ENCODE measurements around the gene HPGD.
"Not testable (repeated sequence)": the region's sequence is repeated elsewhere in the genome, so short reads cannot be mapped to it uniquely, and the experiment has no call there.

The HPGD gene

GRCh38 chr4:174505892-174506291 lies 16.4 kb downstream of the HPGD start:
- 89 to 94% methylated on average over 4 of the region's 4 CpGs for WGBS, 2 experiments
- H3K27ac ChIP-seq (ENCODE audit: insufficient read depth, low read depth, low read length, poor library complexity, severe bottlenecking) = no peak overlapping the region
- no peaks in the 10 kb centered on the region for H3K4me1 ChIP-seq (ENCODE audit: control insufficient read depth, insufficient read depth, low read length)
- no peaks in the 10 kb centered on the region for H3K36me3 ChIP-seq (ENCODE audit: control insufficient read depth, insufficient read depth, low read length)
- H3K27me3 ChIP-seq (ENCODE audit: control insufficient read depth, insufficient read depth, low read length, poor library complexity, severe bottlenecking) = no peaks in the 10 kb centered on the region
- H3K4me3 ChIP-seq (ENCODE audit: insufficient read depth, low read depth, low read length) = no peak overlapping the region
- no peaks in the 10 kb centered on the region for H3K9me3 ChIP-seq (ENCODE audit: control insufficient read depth, low read length)

GRCh38 chr4:174505007-174505406 lies 17.3 kb downstream of the HPGD start:
- H3K27ac ChIP-seq (ENCODE audit: insufficient read depth, low read depth, low read length, poor library complexity, severe bottlenecking) = no peak overlapping the region
- H3K4me1 ChIP-seq (ENCODE audit: control insufficient read depth, insufficient read depth, low read length) = no peaks in the 10 kb centered on the region
- WGBS, 2 experiments = 92 to 96% methylated on average over 3 of the region's 3 CpGs
- no peaks in the 10 kb centered on the region for H3K36me3 ChIP-seq (ENCODE audit: control insufficient read depth, insufficient read depth, low read length)
- H3K9me3 ChIP-seq (ENCODE audit: control insufficient read depth, low read length) = no peaks in the 10 kb centered on the region
- no peaks in the 10 kb centered on the region for H3K27me3 ChIP-seq (ENCODE audit: control insufficient read depth, insufficient read depth, low read length, poor library complexity, severe bottlenecking)
- no peak overlapping the region for H3K4me3 ChIP-seq (ENCODE audit: insufficient read depth, low read depth, low read length)

- Histone ChIP-seq H3K27me3 (ENCODE audit: control insufficient read depth, insufficient read depth, low read length, poor library complexity, severe bottlenecking) (no peaks in the 10 kb centered on the region), H3K27ac (ENCODE audit: insufficient read depth, low read depth, low read length, poor library complexity, severe bottlenecking) (no peak overlapping the region), H3K4me3 (ENCODE audit: insufficient read depth, low read depth, low read length) (no peak overlapping the region), H3K9me3 (ENCODE audit: control insufficient read depth, low read length) (no peaks in the 10 kb centered on the region), H3K4me1 (ENCODE audit: control insufficient read depth, insufficient read depth, low read length) (no peaks in the 10 kb centered on the region), H3K36me3 (ENCODE audit: control insufficient read depth, insufficient read depth, low read length) (no peaks in the 10 kb centered on the region)
- 94 to 96% methylated on average over 3 of the region's 3 CpGs for WGBS, 2 experiments
Observed at GRCh38 chr4:174503079-174503715, 19.1 kb downstream of the HPGD start.

GRCh38 chr4:174496631-174497432 lies 25.5 kb downstream of the HPGD start:
- 98 to 100% methylated on average over 2 of the region's 3 CpGs for WGBS, 2 experiments
- Histone ChIP-seq H3K27ac (ENCODE audit: insufficient read depth, low read depth, low read length, poor library complexity, severe bottlenecking) (no peak overlapping the region), H3K27me3 (ENCODE audit: control insufficient read depth, insufficient read depth, low read length, poor library complexity, severe bottlenecking) (no peaks in the 10 kb centered on the region), H3K4me1 (ENCODE audit: control insufficient read depth, insufficient read depth, low read length) (no peaks in the 10 kb centered on the region), H3K4me3 (ENCODE audit: insufficient read depth, low read depth, low read length) (no peak overlapping the region), H3K36me3 (ENCODE audit: control insufficient read depth, insufficient read depth, low read length) (no peaks in the 10 kb centered on the region), H3K9me3 (ENCODE audit: control insufficient read depth, low read length) (no peaks in the 10 kb centered on the region)

GRCh38 chr4:174495626-174496025 lies 26.7 kb downstream of the HPGD start:
- 47 to 50% methylated on average over 2 of the region's 2 CpGs for WGBS, 2 experiments
- H3K27me3 ChIP-seq (ENCODE audit: control insufficient read depth, insufficient read depth, low read length, poor library complexity, severe bottlenecking) = no peaks in the 10 kb centered on the region
- H3K9me3 ChIP-seq (ENCODE audit: control insufficient read depth, low read length) = no peaks in the 10 kb centered on the region
- H3K36me3 ChIP-seq (ENCODE audit: control insufficient read depth, insufficient read depth, low read length) = no peaks in the 10 kb centered on the region
- no peak overlapping the region for H3K4me3 ChIP-seq (ENCODE audit: insufficient read depth, low read depth, low read length)
- H3K27ac ChIP-seq (ENCODE audit: insufficient read depth, low read depth, low read length, poor library complexity, severe bottlenecking) = no peak overlapping the region
- H3K4me1 ChIP-seq (ENCODE audit: control insufficient read depth, insufficient read depth, low read length) = no peaks in the 10 kb centered on the region

- H3K27me3 ChIP-seq (ENCODE audit: control insufficient read depth, insufficient read depth, low read length, poor library complexity, severe bottlenecking) = no peaks in the 10 kb centered on the region
- H3K4me1 ChIP-seq (ENCODE audit: control insufficient read depth, insufficient read depth, low read length) = no peaks in the 10 kb centered on the region
- 59 to 62% methylated on average over 3 of the region's 3 CpGs for WGBS, 2 experiments
- no peak overlapping the region for H3K4me3 ChIP-seq (ENCODE audit: insufficient read depth, low read depth, low read length)
- H3K36me3 ChIP-seq (ENCODE audit: control insufficient read depth, insufficient read depth, low read length) = no peaks in the 10 kb centered on the region
- H3K27ac ChIP-seq (ENCODE audit: insufficient read depth, low read depth, low read length, poor library complexity, severe bottlenecking) = no peak overlapping the region
- H3K9me3 ChIP-seq (ENCODE audit: control insufficient read depth, low read length) = no peaks in the 10 kb centered on the region
Observed at GRCh38 chr4:174494726-174495125, 27.6 kb downstream of the HPGD start.

- Histone ChIP-seq H3K36me3 (ENCODE audit: control insufficient read depth, insufficient read depth, low read length) (no peaks in the 10 kb centered on the region), H3K27me3 (ENCODE audit: control insufficient read depth, insufficient read depth, low read length, poor library complexity, severe bottlenecking) (no peaks in the 10 kb centered on the region), H3K27ac (ENCODE audit: insufficient read depth, low read depth, low read length, poor library complexity, severe bottlenecking) (no peak overlapping the region), H3K9me3 (ENCODE audit: control insufficient read depth, low read length) (no peaks in the 10 kb centered on the region), H3K4me3 (ENCODE audit: insufficient read depth, low read depth, low read length) (no peak overlapping the region), H3K4me1 (ENCODE audit: control insufficient read depth, insufficient read depth, low read length) (no peaks in the 10 kb centered on the region)
Observed at GRCh38 chr4:174494146-174494545, 28.1 kb downstream of the HPGD start.

GRCh38 chr4:174490451-174490961 lies 31.8 kb downstream of the HPGD start:
- Histone ChIP-seq H3K27ac (ENCODE audit: insufficient read depth, low read depth, low read length, poor library complexity, severe bottlenecking) (no peak overlapping the region), H3K36me3 (ENCODE audit: control insufficient read depth, insufficient read depth, low read length) (no peaks in the 10 kb centered on the region), H3K4me1 (ENCODE audit: control insufficient read depth, insufficient read depth, low read length) (no peaks in the 10 kb centered on the region), H3K4me3 (ENCODE audit: insufficient read depth, low read depth, low read length) (no peak overlapping the region), H3K27me3 (ENCODE audit: control insufficient read depth, insufficient read depth, low read length, poor library complexity, severe bottlenecking) (no peaks in the 10 kb centered on the region), H3K9me3 (ENCODE audit: control insufficient read depth, low read length) (no peaks in the 10 kb centered on the region)
- WGBS, 2 experiments = 91 to 98% methylated on average over 3 of the region's 3 CpGs

- H3K27ac ChIP-seq (ENCODE audit: insufficient read depth, low read depth, low read length, poor library complexity, severe bottlenecking); H3K4me1 ChIP-seq (ENCODE audit: control insufficient read depth, insufficient read depth, low read length); H3K36me3 ChIP-seq (ENCODE audit: control insufficient read depth, insufficient read depth, low read length); H3K9me3 ChIP-seq (ENCODE audit: control insufficient read depth, low read length); H3K27me3 ChIP-seq (ENCODE audit: control insufficient read depth, insufficient read depth, low read length, poor library complexity, severe bottlenecking); H3K4me3 ChIP-seq (ENCODE audit: insufficient read depth, low read depth, low read length): not testable (repeated sequence)
- 91 to 95% methylated on average over 10 of the region's 10 CpGs for WGBS, 2 experiments
Observed at GRCh38 chr4:174488368-174488767, 33.9 kb downstream of the HPGD start.

- no peak overlapping the region for H3K27ac ChIP-seq (ENCODE audit: insufficient read depth, low read depth, low read length, poor library complexity, severe bottlenecking)
Observed at GRCh38 chr4:174485025-174485424, 37.3 kb downstream of the HPGD start.

More at GRCh38 chr4:174485025-174485424, 37.3 kb downstream of the HPGD start:
- WGBS, 2 experiments = 95% methylated on average over 5 of the region's 5 CpGs
- H3K36me3 ChIP-seq (ENCODE audit: control insufficient read depth, insufficient read depth, low read length) = no peaks in the 10 kb centered on the region
- no peak overlapping the region for H3K4me3 ChIP-seq (ENCODE audit: insufficient read depth, low read depth, low read length)
- H3K27me3 ChIP-seq (ENCODE audit: control insufficient read depth, insufficient read depth, low read length, poor library complexity, severe bottlenecking) = no peaks in the 10 kb centered on the region
- no peaks in the 10 kb centered on the region for H3K9me3 ChIP-seq (ENCODE audit: control insufficient read depth, low read length)
- H3K4me1 ChIP-seq (ENCODE audit: control insufficient read depth, insufficient read depth, low read length) = no peaks in the 10 kb centered on the region
